Activated CD4-positive, alpha-beta T cell treated with anti-CD3 and anti-CD28 coated beads, Interleukin-10, Interleukin-2, amounts not matched to agents 100 ng/mL and 50 ng/mL, durations not matched to agents 16 hours and 8 hours (primary cell): Measurements from ENCODE around the gene REPS1.

ENCODE experiments used
- DNase-seq: peaks from one replicate; pipeline ENCODE4 v3.0.0-alpha.2; 2020

REPS1 gene

GRCh38 chr6:138914701-138915100, 73.4 kb downstream of the REPS1 start:
- DNase-seq, result no peak

GRCh38 chr6:138912308-138912707, 75.7 kb downstream of the REPS1 start:
- DNase-seq, result no peak

GRCh38 chr6:138909975-138910374, 78.1 kb downstream of the REPS1 start:
- no peak for DNase-seq

GRCh38 chr6:138909511-138909910, 78.5 kb downstream of the REPS1 start:
- no peak for DNase-seq

GRCh38 chr6:138907167-138907566, 80.9 kb downstream of the REPS1 start:
- no peak for DNase-seq

GRCh38 chr6:138897031-138897430, 91.0 kb downstream of the REPS1 start:
- no peak for DNase-seq

GRCh38 chr6:138896104-138896756, 91.8 kb downstream of the REPS1 start:
- DNase-seq, result no peak

GRCh38 chr6:138891255-138891986, 96.6 kb downstream of the REPS1 start:
- no peak for DNase-seq

- no peak for DNase-seq
Measured at GRCh38 chr6:138885156-138885819, 102.8 kb downstream of the REPS1 start.

GRCh38 chr6:138882369-138883017, 105.6 kb downstream of the REPS1 start:
- no peak for DNase-seq

GRCh38 chr6:138873191-138873590, 114.9 kb downstream of the REPS1 start:
- no peak for DNase-seq

GRCh38 chr6:138869398-138869797, 118.7 kb downstream of the REPS1 start:
- no peak for DNase-seq

- no peak for DNase-seq
Measured at GRCh38 chr6:138868181-138868580, 119.9 kb downstream of the REPS1 start.

GRCh38 chr6:138865480-138866109, 122.5 kb downstream of the REPS1 start:
- DNase-seq, result no peak

GRCh38 chr6:138864343-138864890, 123.6 kb downstream of the REPS1 start:
- no peak for DNase-seq

GRCh38 chr6:138863321-138863720, 124.7 kb downstream of the REPS1 start:
- DNase-seq, result no peak

GRCh38 chr6:138862456-138862855, 125.6 kb downstream of the REPS1 start:
- no peak for DNase-seq

GRCh38 chr6:138857775-138858174, 130.3 kb downstream of the REPS1 start:
- no peak for DNase-seq

- peak; percentile 3 for DNase-seq
Measured at GRCh38 chr6:138856654-138857053, 131.4 kb downstream of the REPS1 start.
